ENCODE data around the gene GSTM4. TPM values are rescaled to one million over a fixed set of nuclear protein-coding genes. Genes with fewer than 3 reads are reported as not detected.

GSTM4 gene
- 36.7 TPM for total RNA-seq

DNA sequence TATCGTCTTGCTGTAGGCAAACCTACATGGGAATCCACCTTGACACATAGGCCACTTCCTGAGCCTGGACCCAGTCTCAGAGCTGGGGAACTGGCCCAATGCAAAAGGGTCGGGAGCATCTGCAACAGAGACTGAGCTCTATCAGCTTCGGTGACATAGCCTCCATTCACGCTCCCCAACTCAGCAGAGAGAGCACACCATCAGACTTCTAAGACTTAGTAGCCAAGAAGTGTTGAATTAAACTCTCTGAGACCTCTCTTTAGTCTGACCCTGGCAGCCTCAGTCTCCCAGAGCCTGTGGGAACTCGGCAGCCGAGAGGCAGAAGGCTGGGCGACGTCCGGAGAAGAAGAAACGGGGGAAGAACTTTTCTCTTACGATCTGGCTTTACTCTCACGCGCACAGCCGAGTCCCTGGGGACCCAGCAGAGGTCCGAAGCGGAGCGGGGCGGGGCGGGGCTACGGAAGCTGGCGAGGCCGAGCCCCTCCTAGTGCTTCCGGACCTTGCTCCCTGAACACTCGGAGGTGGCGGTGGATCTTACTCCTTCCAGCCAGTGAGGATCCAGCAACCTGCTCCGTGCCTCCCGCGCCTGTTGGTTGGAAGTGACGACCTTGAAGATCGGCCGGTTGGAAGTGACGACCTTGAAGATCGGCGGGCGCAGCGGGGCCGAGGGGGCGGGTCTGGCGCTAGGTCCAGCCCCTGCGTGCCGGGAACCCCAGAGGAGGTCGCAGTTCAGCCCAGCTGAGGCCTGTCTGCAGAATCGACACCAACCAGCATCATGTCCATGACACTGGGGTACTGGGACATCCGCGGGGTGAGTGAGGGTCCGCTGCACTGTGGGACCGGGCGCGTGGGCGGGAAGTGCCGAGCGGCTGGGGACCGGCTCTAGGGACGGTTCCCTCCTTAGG, at the start of gene GSTM4:
GSTM4 (plus strand) TSS at position 485 of the 905 bp plus-strand sequence; CDS start at position 776, 291 bp downstream.
- ATAC-seq (peak; percentile 97), DNase-seq (ENCODE audit: low spot score) (peak; percentile 93)
- intact Hi-C loops (cut with DNase I): no loop called here

DNA sequence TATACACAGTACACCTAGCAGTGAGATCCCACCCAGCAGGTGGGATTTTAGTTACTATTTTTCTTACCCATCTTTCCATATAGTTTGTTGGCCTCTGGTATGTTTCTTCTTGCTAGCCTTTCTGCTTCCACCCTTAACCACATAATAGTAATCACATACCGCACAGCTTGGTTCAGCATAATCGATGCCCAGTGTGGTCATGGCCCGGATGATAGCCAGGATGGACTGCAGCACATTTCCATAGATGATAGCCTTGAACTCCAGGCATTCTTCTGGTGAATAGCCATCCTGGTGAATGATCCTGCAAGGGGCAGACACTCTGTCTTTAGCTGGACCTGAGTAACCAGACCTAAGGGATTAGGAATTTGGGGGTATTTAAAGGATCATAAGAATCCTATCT, 46.0 kb upstream of the GSTM4 start:
- ATAC-seq (no peak), DNase-seq (ENCODE audit: low spot score) (no peak)
- intact Hi-C loops (cut with DNase I): no loop called here

DNA sequence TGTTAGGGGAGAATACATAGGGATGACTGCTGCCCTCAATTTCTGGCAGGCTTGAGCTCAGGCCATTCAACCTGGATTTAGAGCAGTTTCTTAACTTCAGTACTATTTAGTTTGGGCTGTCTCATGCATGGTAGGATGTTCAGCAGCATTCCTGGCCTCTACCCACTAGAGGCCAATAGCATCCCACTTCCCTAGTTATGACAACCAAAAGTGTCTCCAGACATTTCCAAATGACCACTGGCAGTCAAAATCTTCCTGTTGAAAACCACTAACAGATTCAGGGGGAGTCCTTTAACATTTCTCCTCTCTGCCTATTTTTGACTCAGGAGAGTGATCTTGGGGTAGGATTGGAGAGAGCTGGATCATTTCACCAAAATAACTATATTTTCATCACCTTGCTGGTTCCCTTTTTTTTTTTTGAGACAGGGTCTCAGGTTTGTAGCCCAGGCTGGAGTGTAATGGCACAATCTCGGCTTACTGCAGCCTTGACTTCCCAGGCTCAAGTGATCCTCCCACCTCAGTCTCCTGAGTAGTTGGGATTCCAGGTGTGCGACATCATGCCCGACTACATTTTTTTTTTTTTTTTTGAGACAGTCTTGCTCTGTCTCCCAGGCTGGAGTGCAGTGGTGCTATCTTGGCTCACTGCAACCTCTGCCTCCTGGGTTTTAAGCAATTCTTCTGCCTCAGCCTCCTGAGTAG, 45.1 kb upstream of the GSTM4 start:
- no peak for ATAC-seq
- intact Hi-C loops (cut with DNase I): no loop called here
- DNase-seq (ENCODE audit: low spot score): no peak

DNA sequence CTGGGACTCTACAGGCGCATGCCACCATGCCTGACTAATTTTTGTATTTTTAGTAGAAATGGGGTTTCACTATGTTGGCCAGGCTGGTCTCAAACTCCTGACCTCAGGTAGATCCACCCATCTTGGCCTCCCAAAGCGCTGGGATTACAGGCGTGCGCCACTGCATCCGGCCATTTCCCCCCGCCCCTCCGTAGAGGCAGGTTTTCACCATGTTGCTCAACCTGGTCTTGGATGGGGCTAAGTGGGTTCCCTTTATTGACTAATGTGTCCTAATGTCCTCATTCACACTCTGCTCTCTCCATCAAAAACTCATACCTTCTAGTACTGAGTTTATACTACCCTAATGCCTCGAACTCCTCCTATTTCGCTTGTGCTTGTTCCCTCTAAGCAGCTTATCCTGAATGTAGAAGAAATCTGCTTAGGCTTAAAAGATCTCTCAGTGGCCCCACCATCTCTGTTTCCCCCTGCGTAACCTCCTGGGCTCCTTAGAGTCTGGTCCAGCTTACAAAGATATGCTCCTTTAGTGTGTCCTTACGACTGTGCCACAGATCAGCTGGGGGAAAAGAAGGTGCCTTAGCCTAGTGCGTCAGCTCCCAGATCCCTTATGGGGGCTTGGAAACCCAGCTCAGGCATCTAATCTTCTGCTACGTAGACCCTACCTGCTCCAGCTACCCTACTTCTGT, 44.5 kb upstream of the GSTM4 start:
- no peak for ATAC-seq
- intact Hi-C loops (cut with DNase I): no loop called here

DNA sequence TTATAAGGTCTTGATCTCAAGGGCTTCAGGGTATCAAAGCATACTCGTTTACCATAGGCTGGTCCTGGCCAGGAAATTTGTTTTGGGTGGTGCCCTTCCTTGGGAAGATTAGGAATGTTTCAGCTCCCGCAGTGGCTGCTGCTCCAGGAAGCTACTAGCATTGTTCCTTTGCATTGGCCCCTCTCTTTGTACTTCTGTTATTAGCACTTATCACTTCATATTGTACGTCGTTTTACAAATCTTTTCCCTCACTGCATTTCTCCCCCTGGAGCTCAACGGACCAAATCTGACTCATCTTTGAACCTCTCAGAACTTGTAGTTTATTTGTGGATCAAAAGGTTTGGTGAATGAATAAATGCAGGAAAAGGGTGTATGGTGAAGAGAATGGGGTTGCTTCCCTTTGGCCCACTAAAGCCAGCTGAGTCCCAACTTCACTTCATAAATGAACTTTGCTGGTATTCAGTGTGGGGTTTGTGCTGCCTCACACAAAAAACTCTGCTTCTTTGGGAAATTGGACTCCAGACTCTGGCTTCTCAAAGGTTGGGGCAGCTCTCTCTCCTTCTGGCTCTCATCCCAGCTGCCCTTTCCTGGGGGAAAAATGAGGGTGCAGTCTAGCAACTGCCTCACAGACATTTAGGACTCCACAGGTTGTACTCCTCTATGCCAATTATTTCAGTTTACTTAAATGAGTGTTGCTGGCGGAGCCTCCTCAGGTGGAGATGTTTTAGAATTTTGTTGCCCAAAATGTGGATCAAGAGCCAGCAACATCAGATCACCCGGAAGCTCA, 42.3 kb upstream of the GSTM4 start:
- ATAC-seq: no peak
- intact Hi-C loops (cut with DNase I): no loop called here

More for the DNA sequence above, 44.5 kb upstream of the GSTM4 start:
- DNase-seq (ENCODE audit: low spot score): no peak

DNA sequence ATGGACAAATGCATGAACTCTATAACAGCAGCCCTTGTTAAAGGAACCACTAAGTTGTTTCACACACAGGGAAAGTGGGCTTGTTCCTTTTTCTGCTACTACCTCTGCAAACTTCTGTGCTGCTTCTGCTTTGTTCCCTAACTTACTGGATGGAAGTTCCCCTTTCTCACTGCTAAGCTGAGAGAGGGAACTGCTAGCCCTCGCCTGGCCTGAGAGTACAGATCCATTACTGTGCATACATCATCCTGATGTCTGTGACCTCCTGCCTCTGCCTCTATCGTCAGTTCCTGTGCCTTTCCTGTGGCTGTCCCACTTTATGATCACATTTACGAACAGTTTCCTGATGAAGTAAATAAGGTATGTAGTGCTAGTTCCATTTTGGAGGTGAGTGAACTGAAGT, 40.0 kb upstream of the GSTM4 start:
- DNase-seq (ENCODE audit: low spot score): no peak
- intact Hi-C loops (cut with DNase I): no loop called here
- ATAC-seq: peak; percentile 27

More for the DNA sequence above, 42.3 kb upstream of the GSTM4 start:
- DNase-seq (ENCODE audit: low spot score): no peak

DNA sequence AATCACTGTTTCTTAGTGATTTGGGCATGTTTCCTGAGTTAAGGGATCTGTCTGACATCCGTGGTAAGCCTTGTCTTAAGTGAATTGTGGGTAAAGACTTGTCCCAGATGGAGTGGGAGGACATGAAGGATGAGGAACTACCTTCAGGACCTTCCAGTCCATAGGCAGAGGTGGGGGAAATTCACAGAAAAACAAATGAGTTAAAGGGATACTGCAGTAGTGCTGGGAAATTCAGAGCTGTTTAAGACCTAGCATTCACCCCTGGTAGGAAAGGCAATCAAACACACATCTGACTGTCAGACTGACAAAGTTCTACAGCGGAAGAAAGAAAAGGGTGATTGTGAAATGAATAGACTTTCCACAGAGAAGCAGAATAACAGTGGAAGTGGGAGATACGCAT, 39.5 kb upstream of the GSTM4 start:
- no peak for ATAC-seq
- intact Hi-C loops (cut with DNase I): no loop called here

DNA sequence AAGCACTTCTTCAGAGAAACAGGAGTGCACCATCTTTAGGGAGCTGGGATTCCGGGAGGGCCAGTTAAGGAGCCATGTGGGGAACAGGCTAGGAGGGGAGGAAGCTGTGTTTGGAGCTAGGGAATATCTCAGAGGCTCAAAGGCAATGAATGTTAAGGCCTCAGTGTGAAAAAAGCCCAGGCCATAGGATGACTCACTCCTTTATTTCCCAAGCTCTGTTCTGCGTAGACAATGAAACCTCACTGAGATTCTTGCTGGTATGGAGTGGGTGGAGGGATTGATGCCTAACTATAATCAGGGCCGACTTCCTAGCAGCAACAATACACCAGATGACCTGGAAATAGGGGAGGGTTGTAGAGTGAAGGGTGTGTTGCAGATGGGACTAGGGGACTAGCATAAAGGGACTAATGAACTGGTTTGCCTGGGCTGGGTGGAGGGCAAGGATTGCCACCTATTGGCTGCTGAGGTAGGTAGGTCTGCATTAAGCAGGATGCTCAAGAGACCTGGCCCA, 38.6 kb upstream of the GSTM4 start:
- DNase-seq (ENCODE audit: low spot score) (no peak), ATAC-seq (no peak)
- intact Hi-C loops (cut with DNase I): no loop called here

More for the DNA sequence above, 39.5 kb upstream of the GSTM4 start:
- DNase-seq (ENCODE audit: low spot score): no peak

DNA sequence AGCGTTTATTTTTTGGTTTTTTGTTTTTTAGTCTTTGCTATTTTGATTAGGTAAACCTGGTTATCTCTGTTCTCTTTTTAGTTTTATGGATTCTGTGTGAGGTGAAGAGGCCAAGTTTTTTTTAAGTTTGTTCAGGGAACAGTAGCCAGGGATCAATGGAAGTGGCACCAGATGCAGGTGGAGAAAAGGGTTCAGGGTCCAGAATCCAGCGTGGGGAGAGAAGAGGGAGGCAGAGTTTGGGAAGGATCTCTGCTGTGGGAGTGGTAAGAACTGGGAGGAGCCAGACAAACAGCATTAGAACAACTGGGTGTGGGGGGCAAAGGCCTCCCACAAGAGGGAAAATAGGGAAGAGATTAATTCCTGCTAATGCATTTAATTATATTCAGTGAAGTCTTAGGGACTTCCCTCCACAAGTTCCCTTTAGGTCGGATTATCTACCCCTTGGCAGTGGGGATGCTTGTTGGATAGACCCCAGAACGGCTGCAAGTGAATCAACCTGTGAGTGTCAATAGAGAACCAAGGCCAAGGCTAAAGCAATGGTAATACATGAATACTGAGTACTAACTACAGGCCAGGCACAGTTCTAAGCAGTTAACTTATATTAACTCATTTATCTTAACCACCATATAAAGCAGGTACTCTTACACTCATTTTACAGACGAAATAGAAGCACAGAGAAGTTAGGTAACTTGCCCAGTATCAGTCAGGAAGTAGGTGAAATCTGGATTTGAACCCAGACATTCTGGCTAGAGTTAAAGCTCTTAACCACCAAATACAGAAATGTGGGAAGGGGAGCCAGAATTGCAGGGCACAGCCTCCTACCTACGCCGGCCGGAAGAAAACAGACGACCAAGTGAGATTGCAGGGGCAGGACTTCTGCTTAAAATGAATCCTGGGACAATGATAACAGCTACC, 37.0 kb upstream of the GSTM4 start:
- intact Hi-C loops (cut with DNase I): no loop called here
- DNase-seq (ENCODE audit: low spot score) (no peak), ATAC-seq (no peak)

DNA sequence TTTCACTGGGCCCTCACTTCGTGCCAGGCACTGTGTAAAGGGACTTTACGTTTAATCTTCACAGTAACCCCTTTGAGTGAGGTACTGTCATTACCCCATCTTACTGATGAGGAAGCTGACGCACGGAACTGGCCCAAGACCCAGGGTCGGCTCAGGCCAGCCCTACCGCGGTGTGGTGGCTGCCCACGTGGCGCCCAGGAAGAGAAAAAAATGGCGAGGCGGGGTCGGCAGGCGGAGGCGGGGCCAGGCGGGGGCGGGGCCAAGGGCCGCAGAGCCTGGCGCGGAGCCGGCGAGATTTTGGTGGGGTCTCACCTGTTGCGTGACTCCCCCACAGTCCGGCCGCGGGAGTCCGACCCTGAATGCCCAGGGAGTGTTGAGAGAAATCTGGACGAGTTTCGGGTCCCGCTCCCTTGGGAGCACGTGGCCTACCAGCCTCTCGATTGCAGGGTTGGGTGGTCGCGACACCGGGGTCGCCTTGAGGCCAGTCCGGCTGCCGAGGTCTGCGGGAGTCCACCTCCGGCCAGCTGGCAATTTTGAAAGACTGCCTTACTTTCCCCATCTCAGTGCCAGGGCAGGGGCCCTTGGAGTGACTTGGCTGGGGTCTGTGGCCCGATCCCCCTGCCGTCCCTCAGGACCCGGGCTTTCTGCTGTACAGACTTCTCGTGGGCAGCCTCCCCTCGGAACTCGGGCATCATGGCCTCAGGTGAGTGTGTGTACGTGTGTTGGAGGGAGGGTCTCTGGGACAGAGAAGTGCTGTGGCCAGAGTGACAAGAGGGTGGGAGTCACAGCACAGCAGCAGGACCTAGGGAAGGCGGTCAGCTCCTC, 36.1 kb upstream of the GSTM4 start, which contains the start of the genes AMPD2 and GNAT2:
AMPD2 (plus strand) TSS at position 262 of the 825 bp plus-strand sequence. CDS start 1,339 bp downstream, outside the sequence.
GNAT2 (minus strand) TSS at position 41 of the 825 bp plus-strand sequence. CDS start 6,746 bp downstream, outside the sequence.
- peak; percentile 88 for DNase-seq (ENCODE audit: low spot score)

DNA sequence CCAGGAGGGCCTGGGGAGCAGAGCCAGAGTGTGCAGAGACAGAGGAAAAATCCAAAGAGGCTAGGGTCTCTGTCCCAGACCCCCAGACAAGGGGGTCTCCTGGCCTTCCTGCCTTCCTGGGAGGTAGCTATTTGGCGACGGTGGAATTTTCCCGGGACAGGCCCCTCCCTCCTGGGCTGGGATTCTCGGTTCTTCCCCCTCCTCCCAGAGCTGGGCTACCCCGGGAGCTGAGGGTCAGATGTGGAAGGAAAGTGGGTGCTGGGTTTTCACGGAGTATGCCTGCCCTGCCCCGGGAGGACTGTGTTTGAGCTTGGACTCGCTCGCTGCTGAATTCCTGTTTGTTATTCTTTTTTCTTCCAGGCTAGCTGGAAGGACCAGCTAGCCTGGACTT, 35.5 kb upstream of the GSTM4 start:
- DNase-seq (ENCODE audit: low spot score) (no peak), ATAC-seq (peak; percentile 52)
- intact Hi-C loops (cut with DNase I): no loop called here

More for the DNA sequence above, 36.1 kb upstream of the GSTM4 start, which contains the start of the genes AMPD2 and GNAT2:
- intact Hi-C loops (cut with DNase I): no loop called here
- ATAC-seq: peak; percentile 79

DNA sequence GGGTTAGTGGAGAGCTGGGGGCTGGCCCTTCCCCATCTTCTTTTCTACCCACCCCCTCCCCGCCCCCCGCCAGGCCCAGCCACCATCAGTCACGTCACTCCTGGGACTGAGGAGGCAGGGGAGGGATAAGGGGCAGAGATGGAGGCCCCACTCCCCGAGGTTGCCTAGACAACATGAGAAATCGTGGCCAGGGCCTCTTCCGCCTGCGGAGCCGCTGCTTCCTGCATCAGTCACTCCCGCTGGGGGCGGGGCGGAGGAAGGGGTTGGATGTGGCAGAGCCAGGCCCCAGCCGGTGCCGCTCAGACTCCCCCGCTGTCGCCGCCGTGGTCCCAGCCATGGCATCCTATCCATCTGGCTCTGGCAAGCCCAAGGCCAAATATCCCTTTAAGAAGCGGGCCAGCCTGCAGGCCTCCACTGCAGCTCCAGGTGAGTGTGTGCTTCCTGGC, 35.0 kb upstream of the GSTM4 start:
- DNase-seq (ENCODE audit: low spot score) (peak; percentile 96), ATAC-seq (peak; percentile 90)
- intact Hi-C loops (cut with DNase I): no loop called here

DNA sequence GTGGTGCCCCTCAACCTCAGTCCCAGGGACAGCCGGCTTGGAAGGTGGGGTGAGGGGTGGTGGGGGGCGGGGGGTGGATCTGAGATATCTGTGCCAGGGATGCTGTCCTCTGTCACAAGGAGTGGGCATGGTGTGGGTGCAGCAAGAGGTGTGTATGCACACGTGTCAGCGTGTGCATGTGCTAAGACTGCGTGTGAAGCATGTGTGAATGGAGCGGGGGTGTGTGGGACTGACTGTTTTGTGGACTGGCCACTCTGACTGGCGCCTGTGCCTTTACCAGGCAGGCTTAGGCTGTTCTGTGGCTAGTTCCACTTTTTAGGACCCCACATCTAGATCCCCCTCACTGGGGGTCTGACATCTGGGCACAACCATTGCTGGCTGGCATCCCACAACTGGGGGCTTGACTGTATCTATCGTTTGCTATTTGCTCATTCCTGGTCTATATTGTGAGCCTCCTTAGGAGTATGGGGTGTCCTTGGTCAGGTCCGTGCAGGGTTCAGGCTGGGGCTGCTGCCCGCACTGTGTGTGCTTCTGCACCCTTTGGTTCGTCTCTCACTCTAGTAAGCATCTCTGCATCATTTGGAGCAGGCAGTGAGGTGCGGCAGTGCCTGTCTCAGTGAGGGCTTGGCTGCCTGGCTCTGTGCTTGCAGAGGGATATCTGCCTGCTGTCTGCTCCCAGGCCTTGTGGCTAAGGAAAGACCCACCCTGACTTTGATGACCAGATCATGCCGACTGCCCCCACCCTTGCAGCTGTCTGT, 34.3 kb upstream of the GSTM4 start:
- DNase-seq (ENCODE audit: low spot score) (no peak), ATAC-seq (no peak)
- intact Hi-C loops (cut with DNase I): no loop called here

DNA sequence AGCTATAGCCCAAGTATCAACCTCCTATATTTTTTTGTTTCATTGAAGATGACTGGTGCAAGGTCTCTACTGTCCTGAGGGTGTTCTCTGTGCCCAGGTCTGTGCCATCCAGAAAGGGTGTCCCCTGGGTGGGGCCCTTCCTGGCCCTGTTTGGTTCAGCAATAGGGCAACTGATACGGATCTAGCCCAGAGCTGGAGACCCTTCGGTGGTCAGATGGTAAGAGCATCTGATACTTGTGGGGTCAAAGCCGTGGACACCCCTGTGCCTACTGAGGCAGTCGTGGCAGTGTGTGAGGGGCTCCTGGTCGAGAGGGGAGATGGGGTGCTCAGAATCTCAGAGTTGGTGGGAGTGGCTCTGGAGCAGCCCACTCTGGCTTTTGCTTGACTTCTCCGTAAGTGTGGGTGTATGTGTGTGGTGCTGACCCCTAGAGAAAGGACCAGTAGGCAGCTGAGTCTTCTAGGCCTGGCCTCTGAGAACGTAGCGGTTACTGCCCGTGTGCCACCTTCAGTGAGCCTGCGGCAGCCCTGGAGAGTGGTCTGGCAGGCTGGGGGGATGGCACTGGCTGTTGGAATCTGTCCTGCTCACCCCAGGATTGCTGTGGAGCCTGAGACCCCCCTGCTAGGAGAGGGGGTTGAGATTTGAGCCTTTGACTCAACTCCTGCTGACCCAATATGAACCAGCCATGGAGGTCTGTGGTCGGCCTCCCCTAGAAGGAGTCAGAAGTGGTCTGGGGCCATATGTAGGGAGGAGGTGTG, 33.6 kb upstream of the GSTM4 start:
- DNase-seq (ENCODE audit: low spot score) (no peak), ATAC-seq (no peak)
- intact Hi-C loops (cut with DNase I): no loop called here

DNA sequence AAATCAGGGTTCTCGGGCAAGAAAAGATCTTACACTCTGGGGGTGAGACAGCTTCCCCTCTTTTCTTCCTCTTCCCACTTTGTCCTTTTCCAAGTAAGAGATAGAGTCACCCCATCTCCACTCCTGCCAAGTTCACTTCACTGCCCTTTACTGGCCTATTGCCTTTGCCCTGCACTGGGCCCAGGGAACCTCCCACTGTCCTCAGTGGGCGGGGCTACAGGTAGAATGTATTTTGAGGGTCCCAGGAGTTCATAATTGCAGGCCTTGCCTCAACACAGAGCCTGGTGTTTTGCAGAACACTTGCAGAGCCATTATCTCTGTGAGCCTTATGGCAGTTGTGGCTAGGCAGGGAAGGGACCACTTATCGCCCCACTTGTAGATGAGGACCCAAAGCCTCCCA, 33.0 kb upstream of the GSTM4 start:
- no peak for ATAC-seq
- intact Hi-C loops (cut with DNase I): no loop called here
- DNase-seq (ENCODE audit: low spot score): no peak
